Ishikawa (cell line): ENCODE measurements around the gene TMEM247.

Experiments used
- CEBPB ChIP-seq: IDR thresholded peaks from 2 replicates; pipeline ENCODE4 v1.6.1; 2012
- TCF12 ChIP-seq: IDR thresholded peaks from 2 replicates; pipeline ENCODE4 v1.6.1; 2012; ENCODE audit warnings: low read depth
- YY1 ChIP-seq: IDR thresholded peaks from 2 replicates; pipeline ENCODE4 v1.6.1; 2012; ENCODE audit warnings: low read depth
- TF ChIP-seq, protein P1 (sequence below): IDR thresholded peaks from 2 replicates; pipeline ENCODE4 v1.6.1; 2012

DNA sequence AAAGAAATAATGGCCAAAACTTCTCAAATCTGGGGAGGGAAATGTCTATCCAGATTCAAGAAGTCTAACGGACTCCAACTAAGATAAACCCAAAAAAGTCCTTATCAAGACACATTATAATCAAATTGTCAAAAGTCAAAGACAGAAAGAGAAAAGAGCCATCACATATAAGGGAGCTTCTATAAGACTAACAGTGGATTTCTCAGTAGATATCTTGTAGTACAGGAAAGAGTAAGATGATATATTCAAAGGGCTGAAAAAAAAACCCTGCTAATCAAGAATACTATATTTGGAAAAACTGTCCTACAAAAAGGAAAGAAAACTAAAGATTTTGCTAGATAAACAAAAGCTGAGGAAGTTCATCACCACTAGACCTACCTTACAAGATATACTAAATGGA lies 35.4 kb downstream of the TMEM247 start:
- no peak for TF ChIP-seq YY1
- TF ChIP-seq, protein P1, sequence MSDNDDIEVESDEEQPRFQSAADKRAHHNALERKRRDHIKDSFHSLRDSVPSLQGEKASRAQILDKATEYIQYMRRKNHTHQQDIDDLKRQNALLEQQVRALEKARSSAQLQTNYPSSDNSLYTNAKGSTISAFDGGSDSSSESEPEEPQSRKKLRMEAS: no peak
- no peak for TF ChIP-seq CEBPB
- TF ChIP-seq TCF12: no peak
